GM13976 (cell line): ENCODE measurements around the gene ANGPT4.

Experiments
- DNase-seq: peaks from one replicate; pipeline ENCODE4 v3.0.0; 2012; ENCODE audit warnings: low spot score
- CTCF ChIP-seq: IDR thresholded peaks from 2 replicates; pipeline ENCODE4 v1.5.1; 2012; ENCODE audit warnings: borderline replicate concordance, mild to moderate bottlenecking; ENCODE audit not compliant: insufficient read depth; ENCODE audit errors: extremely low read depth, missing control alignments, control extremely low read depth
- in situ Hi-C: fragments of 300-500 bp; cut with MboI; formaldehyde crosslinking; loops from one replicate; pipeline ENCODE4 v1.12.0; 2022; ENCODE audit warnings: low sequenced_read_pairs, mixed read lengths, inconsistent platforms; ENCODE audit not compliant: unreplicated experiment

The ANGPT4 gene

GRCh38 chr20:926670-927069 is 10.5 kb upstream of the ANGPT4 start:
- in situ Hi-C loops = no loop called here
- TF ChIP-seq CTCF = no peak
- DNase-seq = no peak

- in situ Hi-C loops = no loop called here
- no peak for TF ChIP-seq CTCF
- DNase-seq = no peak
Observed at GRCh38 chr20:925516-925915, 9.4 kb upstream of the ANGPT4 start.

GRCh38 chr20:924639-925038 is 8.5 kb upstream of the ANGPT4 start:
- DNase-seq = no peak
- in situ Hi-C loops = no loop called here
- no peak for TF ChIP-seq CTCF

GRCh38 chr20:922781-923180 is 6.6 kb upstream of the ANGPT4 start:
- TF ChIP-seq CTCF = no peak
- in situ Hi-C loops = no loop called here
- DNase-seq = no peak

GRCh38 chr20:921068-921467 is 4.9 kb upstream of the ANGPT4 start:
- DNase-seq = no peak
- no peak for TF ChIP-seq CTCF
- in situ Hi-C loops = no loop called here

GRCh38 chr20:920311-920710 is 4.2 kb upstream of the ANGPT4 start:
- DNase-seq = no peak
- no peak for TF ChIP-seq CTCF
- in situ Hi-C loops = no loop called here

GRCh38 chr20:919491-919916 is 3.4 kb upstream of the ANGPT4 start:
- in situ Hi-C loops = no loop called here
- no peak for TF ChIP-seq CTCF
- no peak for DNase-seq
